HuH-7.5 (cell line): ENCODE results near the gene P4HA2.
"Not testable (repeated sequence)": the region's sequence is repeated elsewhere in the genome, so short reads cannot be mapped to it uniquely, and the experiment has no call there.

Experiments used
- DNase-seq: peaks from one replicate; pipeline ENCODE4 v3.0.0; 2011; ENCODE audit warnings: low spot score

P4HA2 gene

DNA sequence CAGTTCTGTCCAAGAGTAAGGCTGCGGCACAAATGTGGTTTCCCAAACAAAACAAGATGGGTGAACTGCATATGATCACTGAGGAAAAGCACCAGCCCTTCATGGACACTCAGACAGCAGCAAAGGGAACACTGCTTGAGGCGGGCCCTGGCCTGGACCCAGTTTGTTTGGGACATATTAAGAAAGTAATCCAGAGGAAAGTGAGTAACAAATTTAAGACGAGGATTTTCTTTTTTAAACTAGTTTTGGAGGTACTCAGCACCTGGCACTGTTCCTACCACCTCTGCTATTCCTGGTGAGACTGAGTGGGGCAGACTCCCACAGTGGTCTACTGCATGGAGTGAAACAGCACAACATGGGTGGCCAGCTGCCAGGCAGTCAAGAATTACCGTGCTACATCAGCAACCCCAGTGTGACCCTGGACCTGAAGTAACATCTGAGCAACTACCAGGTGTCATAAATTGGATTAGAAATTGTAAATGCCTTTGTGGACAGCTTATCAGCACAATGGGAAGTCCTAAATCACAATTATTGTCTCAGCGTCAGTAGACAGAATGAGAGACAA is 28.5 kb downstream of the P4HA2 start:
- no peak for DNase-seq

- no peak for DNase-seq
These were observed 29.1 kb downstream of the P4HA2 start for GRCh38 chr5:132198571-132198970.

DNA sequence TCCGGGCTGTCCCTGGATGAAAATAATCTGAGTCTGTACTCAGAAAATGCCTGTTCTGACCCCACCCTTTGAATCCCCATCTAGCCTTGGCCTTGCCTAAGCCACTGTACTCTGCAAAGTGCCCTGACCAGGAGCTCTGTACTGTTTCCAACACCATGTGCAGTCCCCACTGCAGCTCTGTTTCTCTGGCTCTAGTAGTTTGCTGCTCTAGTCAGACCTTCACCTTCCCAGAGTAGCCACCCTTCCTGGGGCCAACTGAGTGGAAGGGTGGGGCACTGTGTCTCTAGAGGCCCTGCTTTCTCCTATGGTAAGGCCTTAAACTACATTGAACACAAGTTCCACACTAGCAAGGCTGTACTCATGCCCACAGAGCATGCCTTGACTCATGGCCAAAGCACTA is 31.9 kb downstream of the P4HA2 start:
- no peak for DNase-seq

- DNase-seq = no peak
These were observed 34.4 kb downstream of the P4HA2 start for GRCh38 chr5:132193165-132193694.

- DNase-seq = peak; percentile 73
These were observed 37.4 kb downstream of the P4HA2 start for GRCh38 chr5:132190161-132190817.

DNA sequence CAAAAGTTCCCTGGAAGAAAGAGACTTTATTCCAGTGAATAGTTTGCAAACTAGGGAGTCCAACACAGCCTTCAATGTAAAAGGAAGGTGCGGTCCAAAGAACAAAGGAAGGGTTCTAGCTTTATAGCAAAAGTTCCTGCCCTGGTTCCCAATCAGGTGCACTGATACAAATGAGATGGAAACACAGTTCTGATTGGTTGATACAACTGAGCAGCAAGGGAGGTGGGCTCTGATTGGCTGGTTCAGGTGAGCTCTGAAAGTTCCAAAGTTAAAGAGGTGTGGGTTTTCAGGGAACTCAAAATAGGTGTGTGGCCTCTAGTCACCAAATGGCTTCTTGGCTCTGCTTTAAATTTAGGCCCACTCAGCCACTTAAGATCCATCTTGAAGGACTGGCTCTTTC is 43.1 kb downstream of the P4HA2 start:
- DNase-seq = no peak

DNA sequence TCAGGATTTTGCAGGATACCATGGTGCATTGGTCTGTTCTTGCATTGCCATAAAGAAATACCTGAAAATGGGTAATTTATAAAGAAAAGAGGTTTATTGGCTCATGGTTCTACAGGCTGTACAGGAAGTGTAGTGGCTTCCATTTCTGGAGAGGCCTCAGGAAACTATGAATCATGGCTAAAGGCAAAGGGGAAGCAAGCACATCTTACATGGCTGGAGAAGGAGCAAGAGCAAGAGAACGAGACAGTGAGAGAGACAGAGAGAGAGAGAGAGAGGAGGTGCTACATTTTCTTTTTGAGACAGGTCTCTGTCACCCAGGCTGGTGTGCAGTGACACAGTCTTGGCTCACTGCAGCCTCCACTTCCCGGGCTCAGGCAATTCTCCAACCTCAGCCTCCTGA is 43.9 kb downstream of the P4HA2 start:
- no peak for DNase-seq

- no peak for DNase-seq
These were observed 45.2 kb downstream of the P4HA2 start for GRCh38 chr5:132182359-132183040.

DNA sequence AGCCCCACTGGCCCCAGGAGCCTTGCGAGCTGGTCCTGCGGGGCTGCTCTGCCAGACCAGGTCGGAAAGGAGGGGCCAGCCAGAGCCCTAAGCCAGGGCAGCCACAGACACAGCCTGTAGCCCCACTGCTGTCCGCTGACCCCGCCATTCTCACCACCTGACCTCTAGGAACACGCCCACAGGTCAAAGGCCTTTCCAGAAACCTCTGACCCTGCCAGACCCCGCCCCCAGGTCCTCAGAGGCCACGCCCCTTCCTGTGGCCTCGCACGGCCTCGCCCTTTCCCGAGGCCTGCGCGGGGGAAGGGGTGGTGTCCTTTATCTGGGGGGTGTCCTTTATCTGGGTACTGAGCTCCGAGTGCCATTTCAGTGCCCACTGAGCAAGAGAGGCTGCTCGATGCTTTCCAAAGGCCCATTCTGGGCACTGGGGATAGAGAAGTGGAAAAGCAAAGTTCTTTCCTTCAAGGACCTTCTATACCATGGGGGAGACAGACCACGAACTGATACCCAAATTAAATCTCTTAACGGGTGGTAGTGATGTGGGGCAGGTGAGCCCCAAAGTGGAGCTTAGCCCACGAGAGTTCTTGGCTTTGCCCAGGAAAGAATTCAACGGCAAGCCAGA is 46.5 kb downstream of the P4HA2 start:
- no peak for DNase-seq

- peak; percentile 50 for DNase-seq
These were observed 47.4 kb downstream of the P4HA2 start for GRCh38 chr5:132180134-132180745.

- no peak for DNase-seq
These were observed 48.2 kb downstream of the P4HA2 start for GRCh38 chr5:132179405-132179804.

DNA sequence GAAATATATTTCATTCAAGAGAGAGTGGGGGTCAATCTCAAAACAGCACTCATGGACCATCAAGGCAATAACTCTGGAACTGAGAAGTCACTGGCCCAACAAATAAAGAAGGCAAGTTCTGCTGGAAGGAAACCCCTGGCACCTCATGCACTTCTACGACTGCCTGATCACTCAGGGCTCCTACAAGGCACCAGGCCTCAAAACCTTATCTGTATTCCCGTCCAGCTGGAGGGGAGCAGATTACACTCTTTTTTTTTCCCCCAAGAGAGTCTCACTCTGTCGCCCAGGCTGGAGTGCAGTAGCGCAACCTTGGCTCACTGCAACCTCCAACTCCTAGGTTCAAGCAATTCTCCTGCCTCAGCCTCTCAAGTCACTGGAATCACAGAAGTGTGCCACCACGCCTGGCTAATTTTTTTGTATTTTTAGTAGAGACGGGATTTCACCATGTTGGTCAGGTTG is 49.9 kb downstream of the P4HA2 start:
- DNase-seq = no peak

- no peak for DNase-seq
These were observed 50.7 kb downstream of the P4HA2 start for GRCh38 chr5:132176987-132177386.

GRCh38 chr5:132176521-132176945 is 51.1 kb downstream of the P4HA2 start:
- no peak for DNase-seq

DNA sequence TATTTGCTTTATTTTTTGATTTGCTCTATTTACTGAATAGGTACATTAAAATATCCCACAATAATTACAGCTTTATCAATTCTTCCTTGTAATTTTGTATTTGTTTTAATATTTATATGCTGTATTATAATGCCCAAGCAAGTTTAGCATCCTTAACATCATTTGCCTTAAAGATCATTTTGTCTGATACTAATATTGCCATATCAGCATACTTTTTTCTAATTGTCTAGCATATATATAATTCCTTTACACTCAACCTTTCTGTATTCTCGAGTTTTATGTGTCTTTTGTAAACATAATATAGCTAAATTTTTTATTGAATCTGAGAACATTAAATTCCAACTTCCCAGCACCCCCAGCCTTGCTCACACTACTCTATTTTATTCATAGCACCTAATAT is 64.7 kb downstream of the P4HA2 start:
- DNase-seq = no peak

GRCh38 chr5:132161574-132162326 is 65.9 kb downstream of the P4HA2 start:
- not testable (repeated sequence) for DNase-seq

DNA sequence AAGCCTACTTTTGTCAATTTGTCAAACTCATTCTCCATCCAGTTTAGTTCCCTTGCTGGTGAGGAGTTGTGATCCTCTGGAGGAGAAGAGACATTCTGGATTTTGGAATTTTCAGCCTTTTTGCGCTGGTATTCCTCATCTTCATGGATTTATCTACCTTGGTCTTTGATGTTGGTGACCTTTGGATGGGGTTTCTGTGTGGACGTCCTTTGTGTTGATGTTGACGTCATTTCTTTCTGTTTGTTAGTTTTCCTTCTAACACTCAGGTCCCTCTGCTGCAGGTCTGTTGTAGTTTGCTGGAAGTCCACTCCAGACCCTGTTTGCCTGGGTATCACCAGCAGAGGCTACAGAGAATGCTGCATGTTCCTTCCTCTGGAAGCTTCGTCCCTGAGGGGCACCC is 71.2 kb downstream of the P4HA2 start:
- DNase-seq = no peak

- DNase-seq = no peak
These were observed 77.1 kb downstream of the P4HA2 start for GRCh38 chr5:132150565-132150964.

GRCh38 chr5:132147663-132148062 is 80.0 kb downstream of the P4HA2 start:
- DNase-seq = no peak

- not testable (repeated sequence) for DNase-seq
These were observed 82.3 kb downstream of the P4HA2 start for GRCh38 chr5:132145326-132145725.

- DNase-seq = no peak
These were observed 84.5 kb downstream of the P4HA2 start for GRCh38 chr5:132143148-132143547.

DNA sequence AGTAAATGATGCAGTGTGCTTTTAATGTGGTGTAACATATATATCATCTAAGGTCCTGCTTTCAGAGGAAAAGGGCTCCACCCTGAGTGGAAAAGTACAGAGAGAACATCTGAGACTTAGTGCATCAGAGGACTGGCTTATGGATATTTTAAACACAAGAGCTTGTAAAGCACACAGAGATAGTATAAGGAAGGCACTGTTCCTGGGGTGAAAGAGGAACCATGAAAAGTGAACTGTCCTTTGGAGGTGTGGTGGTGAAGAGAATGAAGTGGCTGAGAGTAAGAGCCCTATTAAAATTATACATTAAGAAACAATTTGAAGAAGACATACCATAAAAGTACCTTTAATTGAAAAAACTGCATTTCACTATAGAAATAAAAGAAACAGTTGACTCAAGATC is 85.2 kb downstream of the P4HA2 start:
- DNase-seq = no peak
